A673 (cell line): ENCODE data around the gene ARL1. TPM values are rescaled to one million over a fixed set of nuclear protein-coding genes. Genes with fewer than 3 reads are reported as not detected.
"Not testable (repeated sequence)": the region's sequence is repeated elsewhere in the genome, so short reads cannot be mapped to it uniquely, and the experiment has no call there.

Experiments used
- BruUV-seq: library from RNA; stranded (reverse); fragments of 400-500 nt; replicated peaks from 2 replicates; lab custom pipeline; 2021; lab: Mats Ljungman, UMichigan
- CTCF ChIA-PET: fragments of 300-600 bp; sonication (Branson Sonifier 250); formaldehyde crosslinking; loops from one replicate; lab custom pipeline; 2022; ENCODE audit warnings: antibody characterized with exemption; lab: Charles Lee
- POLR2A ChIA-PET: fragments of 300-600 bp; sonication (Branson Sonifier 250); formaldehyde crosslinking; loops from one replicate; lab custom pipeline; 2022; ENCODE audit warnings: antibody characterized with exemption; ENCODE audit not compliant: low non-redundant PET; lab: Charles Lee
- DNase-seq: peaks from one replicate; pipeline ENCODE4 v3.0.0-alpha.2; 2015; ENCODE audit warnings: low spot score
- H3K27ac ChIP-seq: fragments of 200-600 bp; sonication (generic); 2 replicates; pipeline ENCODE4 v1.5.1; 2016; ENCODE audit warnings: mixed run types, low read depth, mild to moderate bottlenecking, mixed read lengths, antibody characterized with exemption, low read length; ENCODE audit not compliant: poor library complexity, severe bottlenecking
- H3K27me3 ChIP-seq: fragments of 200-600 bp; sonication (generic); replicated peaks from 2 replicates; pipeline ENCODE4 v1.6.1; 2017; ENCODE audit warnings: mixed run types, low read depth, mild to moderate bottlenecking, mixed read lengths, antibody characterized with exemption, low read length; ENCODE audit not compliant: insufficient read depth, poor library complexity
- H3K36me3 ChIP-seq: fragments of 200-600 bp; sonication (generic); 2 replicates; pipeline ENCODE4 v1.6.1; 2016; ENCODE audit warnings: mixed run types, mild to moderate bottlenecking, mixed read lengths, antibody characterized with exemption, low read length; ENCODE audit not compliant: insufficient read depth, poor library complexity, severe bottlenecking
- H3K4me1 ChIP-seq: fragments of 200-600 bp; sonication (generic); 2 replicates; pipeline ENCODE4 v1.6.1; 2017; ENCODE audit warnings: mixed run types, mild to moderate bottlenecking, mixed read lengths, antibody characterized with exemption, low read length; ENCODE audit not compliant: insufficient read depth, poor library complexity, severe bottlenecking
- H3K4me3 ChIP-seq: fragments of 200-600 bp; sonication (generic); 2 replicates; pipeline ENCODE4 v1.5.1; 2016; ENCODE audit warnings: low read depth, mixed run types, mild to moderate bottlenecking, mixed read lengths, low read length; ENCODE audit not compliant: poor library complexity, severe bottlenecking
- H3K9me3 ChIP-seq: fragments of 200-600 bp; sonication (generic); 2 replicates; pipeline ENCODE4 v1.6.1; 2016; ENCODE audit warnings: mixed run types, low read depth, mild to moderate bottlenecking, mixed read lengths, antibody characterized with exemption, low read length; ENCODE audit not compliant: poor library complexity, severe bottlenecking
- EZH2 ChIP-seq: fragments of 200-600 bp; sonication (generic); IDR thresholded peaks from 2 replicates; pipeline ENCODE4 v1.6.1; 2017; ENCODE audit warnings: borderline replicate concordance, low read depth, mild to moderate bottlenecking, mixed read lengths, antibody characterized with exemption, low read length; ENCODE audit not compliant: poor library complexity, severe bottlenecking
- intact Hi-C: fragments of 100-400 bp; cut with micrococcal nuclease; formaldehyde crosslinking; loops from one replicate; pipeline ENCODE4 v1.10.0; 2022; ENCODE audit not compliant: unreplicated experiment
- total RNA-seq: library from RNA; stranded (reverse); gene quantifications from 2 replicates; pipeline ENCODE4 v1.2.3, GENCODE V29; 2021
- TF ChIP-seq, protein P1 (sequence below): fragments of 300-800, 200-600 bp; sonication (generic); conservative IDR thresholded peaks from 2 replicates; pipeline ENCODE4 v1.5.1; 2017; ENCODE audit warnings: low read depth, mild to moderate bottlenecking, antibody characterized with exemption, low read length, moderate library complexity, mixed read lengths

ARL1 gene
- total RNA-seq, 1 experiment from 2014 or later, result 61.3 TPM

DNA sequence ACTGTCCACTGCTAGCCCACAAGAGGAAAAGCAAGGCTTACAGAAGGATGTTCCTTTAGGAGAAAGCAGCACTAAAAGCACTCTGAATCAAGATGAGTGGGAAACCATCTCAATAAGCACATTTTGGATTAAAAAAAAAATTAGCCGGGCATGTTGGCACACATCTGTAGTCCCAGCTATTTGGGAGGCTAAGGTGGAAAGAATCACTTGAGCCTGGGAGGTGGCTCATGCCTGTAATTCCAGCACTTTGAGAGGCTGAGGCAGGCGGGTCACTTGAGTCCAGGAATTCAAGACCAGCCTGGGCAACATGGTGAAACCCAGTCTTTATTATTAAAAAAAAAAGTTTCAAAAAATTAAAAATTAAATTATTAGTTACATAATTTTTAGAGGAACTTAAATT is 17.0 kb upstream of the ARL1 start:
- TF ChIP-seq, protein P1, sequence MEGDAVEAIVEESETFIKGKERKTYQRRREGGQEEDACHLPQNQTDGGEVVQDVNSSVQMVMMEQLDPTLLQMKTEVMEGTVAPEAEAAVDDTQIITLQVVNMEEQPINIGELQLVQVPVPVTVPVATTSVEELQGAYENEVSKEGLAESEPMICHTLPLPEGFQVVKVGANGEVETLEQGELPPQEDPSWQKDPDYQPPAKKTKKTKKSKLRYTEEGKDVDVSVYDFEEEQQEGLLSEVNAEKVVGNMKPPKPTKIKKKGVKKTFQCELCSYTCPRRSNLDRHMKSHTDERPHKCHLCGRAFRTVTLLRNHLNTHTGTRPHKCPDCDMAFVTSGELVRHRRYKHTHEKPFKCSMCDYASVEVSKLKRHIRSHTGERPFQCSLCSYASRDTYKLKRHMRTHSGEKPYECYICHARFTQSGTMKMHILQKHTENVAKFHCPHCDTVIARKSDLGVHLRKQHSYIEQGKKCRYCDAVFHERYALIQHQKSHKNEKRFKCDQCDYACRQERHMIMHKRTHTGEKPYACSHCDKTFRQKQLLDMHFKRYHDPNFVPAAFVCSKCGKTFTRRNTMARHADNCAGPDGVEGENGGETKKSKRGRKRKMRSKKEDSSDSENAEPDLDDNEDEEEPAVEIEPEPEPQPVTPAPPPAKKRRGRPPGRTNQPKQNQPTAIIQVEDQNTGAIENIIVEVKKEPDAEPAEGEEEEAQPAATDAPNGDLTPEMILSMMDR, result no peak
- TF ChIP-seq EZH2, result no peak
- no peaks in the 10 kb centered on the region for H3K27me3 ChIP-seq
- DNase-seq, result no peak
- BruUV-seq, result no TSS peak
- no peaks in the 10 kb centered on the region for H3K36me3 ChIP-seq
- no peak overlapping the region for H3K27ac ChIP-seq
- H3K9me3 ChIP-seq, result no peaks in the 10 kb centered on the region
- intact Hi-C loops, result no loop called here
- POLR2A ChIA-PET, result no interaction called here
- no peaks in the 10 kb centered on the region for H3K4me1 ChIP-seq
- no peak overlapping the region for H3K4me3 ChIP-seq
- CTCF ChIA-PET, result no interaction called here

DNA sequence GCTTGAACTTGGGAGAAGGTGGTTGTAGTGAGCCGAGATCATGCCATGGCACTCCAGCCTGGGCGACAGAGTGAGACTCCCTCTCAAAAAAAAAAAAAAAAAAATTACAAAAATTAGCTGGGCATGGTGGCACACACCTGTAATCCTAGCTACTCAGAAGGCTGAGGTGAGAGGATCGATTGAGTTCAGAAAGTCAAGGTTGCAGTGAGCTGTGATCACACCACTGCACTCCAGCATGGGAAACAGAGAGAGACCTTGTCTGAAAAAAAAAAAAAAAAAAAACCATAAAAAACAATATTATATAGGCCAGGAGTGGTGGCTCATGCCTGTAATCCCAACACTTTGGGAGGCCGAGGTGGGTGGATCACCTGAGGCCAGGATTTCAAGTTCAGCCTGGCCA is 14.5 kb upstream of the ARL1 start:
- intact Hi-C loops, H3K4me3 ChIP-seq, CTCF ChIA-PET, H3K27ac ChIP-seq, H3K9me3 ChIP-seq, H3K4me1 ChIP-seq, H3K36me3 ChIP-seq, BruUV-seq, DNase-seq, H3K27me3 ChIP-seq, POLR2A ChIA-PET: not testable (repeated sequence)

DNA sequence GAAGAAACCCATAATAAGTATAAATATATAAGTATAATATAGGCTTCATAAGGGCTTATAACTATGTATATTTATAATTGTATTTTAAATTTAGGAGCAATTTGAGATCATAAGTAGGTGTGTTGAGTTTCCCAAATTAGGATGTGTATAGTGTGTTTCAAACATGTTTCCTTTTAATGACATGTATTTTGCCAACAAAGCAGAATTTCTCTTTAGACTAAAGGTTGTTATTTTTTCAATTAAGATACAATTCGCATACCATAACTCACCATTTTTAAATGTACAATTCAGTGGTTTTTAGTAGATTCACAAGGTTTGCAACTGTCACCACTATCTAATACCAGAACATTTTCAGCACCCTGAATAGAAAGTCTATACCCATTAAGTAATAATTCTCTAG is 7.7 kb upstream of the ARL1 start:
- DNase-seq, result no peak
- intact Hi-C loops, result loop anchor here (2.0 kb wide), 1 partner anchor 424 kb away; no protein-coding TSS in a partner anchor
- Histone ChIP-seq H3K36me3 (no peaks in the 10 kb centered on the region), H3K4me3 (no peak overlapping the region), H3K4me1 (no peaks in the 10 kb centered on the region), H3K9me3 (no peaks in the 10 kb centered on the region), H3K27me3 (no peaks in the 10 kb centered on the region), H3K27ac (no peak overlapping the region)
- ChIA-PET POLR2A (no interaction called here), CTCF (interaction anchor here (1.0 kb wide), 2 partner anchors 344 to 425 kb away, joined by 4 to 8 read pairs; no protein-coding TSS in a partner anchor)
- no peak for TF ChIP-seq EZH2
- TF ChIP-seq, protein P1, result no peak
- no TSS peak for BruUV-seq

DNA sequence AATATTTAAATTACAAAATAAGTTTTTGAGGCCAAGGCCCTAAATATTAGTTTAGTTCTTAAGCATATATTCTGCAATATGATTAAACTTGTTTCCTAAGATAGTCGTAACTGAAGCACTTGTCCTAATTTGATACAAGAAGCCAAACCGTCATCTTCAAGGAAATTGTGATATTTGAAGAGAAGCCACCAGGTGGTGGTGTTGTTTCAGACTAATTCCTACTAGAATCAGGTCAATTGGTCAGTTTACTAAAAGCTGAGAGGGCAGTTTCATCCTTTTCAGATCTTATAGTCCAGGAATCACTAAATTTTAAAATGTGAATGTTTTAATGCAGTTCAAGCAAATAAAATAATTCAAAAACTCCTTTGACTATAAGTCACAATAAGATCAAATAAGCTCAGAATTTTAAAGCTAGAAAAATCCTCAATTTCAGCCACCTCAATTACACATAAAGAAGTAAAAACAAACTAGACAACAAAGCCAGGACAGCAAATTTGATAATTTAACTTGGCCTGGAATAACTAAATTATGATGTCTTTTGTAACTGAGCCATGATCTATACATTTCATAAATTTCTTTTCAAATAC is 7.1 kb upstream of the ARL1 start:
- POLR2A ChIA-PET, result no interaction called here
- H3K9me3 ChIP-seq, result no peaks in the 10 kb centered on the region
- CTCF ChIA-PET, result interaction anchor here (1.0 kb wide), 2 partner anchors 345 to 425 kb away, joined by 4 to 8 read pairs; no protein-coding TSS in a partner anchor
- BruUV-seq, result no TSS peak
- no peak overlapping the region for H3K27ac ChIP-seq
- TF ChIP-seq, protein P1, result peak; percentile 69
- no peak for TF ChIP-seq EZH2
- intact Hi-C loops, result loop anchor here (2.0 to 5.0 kb wide), 2 partner anchors 353 to 424 kb away; no protein-coding TSS in a partner anchor
- no peaks in the 10 kb centered on the region for H3K27me3 ChIP-seq
- no peak overlapping the region for H3K4me3 ChIP-seq
- peak; percentile 56 for DNase-seq
- no peaks in the 10 kb centered on the region for H3K36me3 ChIP-seq
- no peaks in the 10 kb centered on the region for H3K4me1 ChIP-seq

DNA sequence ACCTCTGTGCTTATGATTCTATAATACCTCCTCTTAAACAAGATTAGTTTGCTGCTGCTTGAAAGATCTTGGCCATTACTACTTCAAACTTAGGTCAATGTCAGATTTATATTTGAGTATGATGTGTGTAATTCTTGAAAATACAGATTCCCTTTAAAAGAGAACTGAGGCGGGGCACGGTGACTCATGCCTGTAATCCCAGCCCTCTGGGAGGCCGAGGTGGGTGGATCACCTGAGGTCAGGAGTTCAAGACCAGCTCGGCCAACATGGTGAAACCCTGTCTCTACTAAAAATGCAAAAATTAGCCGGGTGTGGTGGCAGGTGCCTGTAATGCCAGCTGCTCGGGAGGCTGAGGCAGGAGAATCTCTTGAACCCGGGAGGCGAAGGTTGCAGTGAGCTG is 2.6 kb upstream of the ARL1 start:
- POLR2A ChIA-PET, H3K36me3 ChIP-seq, CTCF ChIA-PET, H3K4me1 ChIP-seq, H3K27ac ChIP-seq, H3K4me3 ChIP-seq, H3K27me3 ChIP-seq, DNase-seq, H3K9me3 ChIP-seq, BruUV-seq: not testable (repeated sequence)
- intact Hi-C loops, result loop anchor here (5.0 kb wide), 1 partner anchor 357 kb away; no protein-coding TSS in a partner anchor
